Stimulated activated CD8-positive, alpha-beta memory T cell treated with anti-CD3 and anti-CD28 coated beads, Interleukin-4, amount 100 ng/mL, for 1 hour (primary cell): ENCODE data around the gene ANKRD61.
"Not testable (repeated sequence)": the region's sequence is repeated elsewhere in the genome, so short reads cannot be mapped to it uniquely, and the experiment has no call there.

Source experiments
- DNase-seq, 2 donors: peaks; one replicate each; pipeline ENCODE4 v3.0.0-alpha.2; 2020; ENCODE audit warnings: low read depth in 2 of 2, low spot score in 1 of 2

ANKRD61 gene

DNA sequence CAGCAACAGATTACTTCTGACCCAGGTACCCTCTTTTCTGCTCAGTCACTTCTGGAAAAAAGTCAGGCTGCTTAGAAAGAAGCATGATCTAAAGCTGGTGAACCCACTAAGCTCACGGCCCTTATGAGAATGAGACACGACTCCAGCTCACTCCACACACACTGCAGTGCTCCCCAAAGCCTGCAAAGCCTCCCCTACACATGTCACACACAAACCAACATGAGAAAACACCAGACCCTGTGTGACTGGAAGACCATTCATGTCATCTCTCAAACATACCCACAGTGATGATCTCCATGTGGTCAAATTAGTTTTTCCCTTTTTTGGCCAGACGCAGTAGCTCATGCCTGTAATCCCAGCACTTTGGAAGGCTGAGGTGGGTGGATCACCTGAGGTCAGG lies 391 bp downstream of the ANKRD61 start:
- no peak for DNase-seq

GRCh38 chr7:6032167-6032566 lies 991 bp downstream of the ANKRD61 start:
- no peak for DNase-seq

GRCh38 chr7:6032641-6033040 lies 1.5 kb downstream of the ANKRD61 start:
- DNase-seq, result no peak

GRCh38 chr7:6035165-6035564 lies 4.0 kb downstream of the ANKRD61 start:
- DNase-seq, result no peak

DNA sequence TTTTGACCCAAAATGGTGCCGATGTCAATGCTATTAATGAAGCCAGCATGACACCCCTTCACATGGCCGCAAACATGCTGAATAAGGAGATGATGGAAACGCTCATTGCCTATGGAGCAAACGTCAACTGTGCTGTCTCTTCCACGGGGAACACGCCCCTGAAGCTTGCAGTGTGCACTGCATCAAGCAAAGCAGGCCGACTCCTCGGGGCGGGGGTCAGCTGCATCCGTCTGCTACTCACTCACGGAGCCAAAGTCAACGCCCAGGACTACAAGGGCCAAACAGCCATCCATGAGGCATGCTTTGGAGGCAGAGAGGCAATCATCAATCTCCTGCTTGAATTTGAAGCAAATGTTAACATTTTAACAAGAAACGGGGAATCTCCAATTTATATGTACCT lies 4.5 kb downstream of the ANKRD61 start:
- no peak for DNase-seq

DNA sequence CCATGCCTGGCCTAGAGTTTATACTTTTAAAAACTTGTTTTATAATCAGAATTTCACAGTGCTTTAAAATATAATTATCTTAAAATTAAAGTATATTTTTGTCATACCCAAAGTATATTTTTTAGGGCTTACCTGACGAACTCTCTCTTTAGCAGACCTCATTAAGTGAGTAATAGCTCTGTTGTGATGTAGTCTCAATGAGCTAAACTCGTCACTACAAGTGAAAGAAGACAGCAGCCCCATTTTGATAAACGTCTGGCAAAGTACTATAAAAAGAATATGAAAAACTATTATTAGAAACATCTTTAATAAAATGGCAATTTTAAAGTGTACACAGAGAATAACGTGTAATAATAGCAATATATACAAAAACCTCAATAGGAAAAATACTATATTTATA lies 18.6 kb downstream of the ANKRD61 start:
- no peak for DNase-seq

GRCh38 chr7:6051185-6051584 lies 20.0 kb downstream of the ANKRD61 start:
- DNase-seq, result not testable (repeated sequence)

GRCh38 chr7:6056616-6057015 lies 25.4 kb downstream of the ANKRD61 start:
- no peak for DNase-seq

- DNase-seq, result no peak
These were observed 26.3 kb downstream of the ANKRD61 start for GRCh38 chr7:6057316-6058129.

GRCh38 chr7:6059941-6060340 lies 28.8 kb downstream of the ANKRD61 start:
- not testable (repeated sequence) for DNase-seq

GRCh38 chr7:6071406-6071805 lies 40.2 kb downstream of the ANKRD61 start:
- no peak for DNase-seq

GRCh38 chr7:6074612-6075380 lies 43.6 kb downstream of the ANKRD61 start:
- DNase-seq, result no peak

DNA sequence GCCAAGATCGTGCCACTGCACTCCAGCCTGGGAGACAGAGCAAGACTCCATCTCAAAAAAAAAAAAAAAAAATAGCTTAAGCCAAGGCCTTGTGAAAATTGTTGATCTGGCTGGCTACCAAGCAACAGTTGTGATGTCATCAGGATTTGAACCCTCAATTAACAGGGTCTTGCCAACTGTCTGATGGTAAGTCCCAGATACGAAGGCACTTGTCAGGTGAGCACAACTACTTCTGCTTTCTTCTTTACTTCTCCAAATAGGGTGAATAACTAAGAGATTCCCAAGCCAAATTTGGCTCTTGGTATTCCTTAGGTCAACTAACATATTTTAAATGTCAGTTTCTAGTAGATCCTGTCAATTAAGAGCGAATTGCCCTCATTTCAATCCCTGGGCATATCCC lies 47.4 kb downstream of the ANKRD61 start:
- DNase-seq, result no peak

GRCh38 chr7:6083047-6083446 lies 51.9 kb downstream of the ANKRD61 start:
- DNase-seq, result not testable (repeated sequence)
